WTC11 (cell line): ENCODE data around the gene C15orf39. TPM values are rescaled to one million over a fixed set of nuclear protein-coding genes. Genes with fewer than 3 reads are reported as not detected.

Experiments used
- ATAC-seq: fragments of 200-7000 bp; cut with Tn5 transposase; 2 replicates; pipeline ENCODE4 v1.10.0; 2021; ENCODE audit warnings: mild to moderate bottlenecking, moderate library complexity
- CTCF ChIA-PET: fragments of 300-600 bp; sonication (Branson Sonifier 250); formaldehyde crosslinking; loops from one replicate; lab custom pipeline; 2021; ENCODE audit warnings: antibody characterized with exemption; lab: Charles Lee
- POLR2A ChIA-PET: fragments of 350-600 bp; sonication (Branson Sonifier 250); formaldehyde crosslinking; loops from one replicate; lab custom pipeline; 2021; ENCODE audit warnings: antibody characterized with exemption; lab: Charles Lee
- DNase-seq: peaks from one replicate; pipeline ENCODE4 v3.0.0; 2021; ENCODE audit warnings: low spot score
- H3K27ac Mint-ChIP-seq: 2 replicates; pipeline ENCODE4 v1.8.0; 2021; ENCODE audit warnings: mixed read lengths
- H3K27me3 Mint-ChIP-seq: 2 replicates; pipeline ENCODE4 v1.8.0; 2021; ENCODE audit warnings: low read depth, mild to moderate bottlenecking, moderate library complexity, mixed read lengths
- H3K36me3 Mint-ChIP-seq: 2 replicates; pipeline ENCODE4 v1.8.0; 2021; ENCODE audit warnings: mixed read lengths
- H3K4me1 Mint-ChIP-seq: 2 replicates; pipeline ENCODE4 v1.8.0; 2022; ENCODE audit warnings: mixed read lengths
- H3K4me3 Mint-ChIP-seq: 2 replicates; pipeline ENCODE4 v1.8.0; 2021; ENCODE audit warnings: mild to moderate bottlenecking, moderate library complexity, mixed read lengths
- H3K9me3 Mint-ChIP-seq: 2 replicates; pipeline ENCODE4 v1.8.0; 2021; ENCODE audit warnings: mixed read lengths
- AFF4 ChIP-seq: sonication (generic); formaldehyde crosslinking; IDR thresholded peaks from 2 replicates; pipeline ENCODE4 v1.8.1; 2023; ENCODE audit warnings: mild to moderate bottlenecking, missing genetic modification reagents, borderline replicate concordance
- ATF1 ChIP-seq: sonication (generic); formaldehyde crosslinking; IDR thresholded peaks from 2 replicates; pipeline ENCODE4 v1.8.1; 2023; ENCODE audit warnings: mild to moderate bottlenecking, moderate library complexity, missing genetic modification reagents
- E2F1 ChIP-seq: sonication (generic); formaldehyde crosslinking; IDR thresholded peaks from 2 replicates; pipeline ENCODE4 v1.8.0; 2022; ENCODE audit warnings: mild to moderate bottlenecking, missing genetic modification reagents
- ERG ChIP-seq: fragments of 250-450 bp; sonication (Bioruptor Pico); IDR thresholded peaks from 2 replicates; pipeline ENCODE4 v1.8.0; 2021; ENCODE audit warnings: mild to moderate bottlenecking
- GRHL2 ChIP-seq: fragments of 250-450 bp; sonication (Bioruptor Pico); IDR thresholded peaks from 2 replicates; pipeline ENCODE4 v1.8.0; 2022; ENCODE audit warnings: mild to moderate bottlenecking, moderate library complexity; ENCODE audit not compliant: insufficient replicate concordance, severe bottlenecking
- GTF2I ChIP-seq: fragments of 250-450 bp; sonication (Bioruptor Pico); conservative IDR thresholded peaks from 2 replicates; pipeline ENCODE4 v1.4.0; 2021; ENCODE audit warnings: mild to moderate bottlenecking
- JAZF1 ChIP-seq: fragments of 250-450 bp; sonication (Bioruptor Pico); IDR thresholded peaks from 2 replicates; pipeline ENCODE4 v1.9.0; 2021; ENCODE audit warnings: moderate library complexity, mild to moderate bottlenecking, inconsistent platforms
- MLX ChIP-seq: sonication (generic); formaldehyde crosslinking; IDR thresholded peaks from 2 replicates; pipeline ENCODE4 v1.8.1; 2023; ENCODE audit warnings: mild to moderate bottlenecking, missing genetic modification reagents, moderate library complexity
- PRDM15 ChIP-seq: sonication (generic); formaldehyde crosslinking; IDR thresholded peaks from 2 replicates; pipeline ENCODE4 v1.8.0; 2022; ENCODE audit warnings: missing genetic modification reagents
- SMAD4 ChIP-seq: sonication (generic); formaldehyde crosslinking; IDR thresholded peaks from 2 replicates; pipeline ENCODE4 v1.8.0; 2022; ENCODE audit warnings: mild to moderate bottlenecking, missing genetic modification reagents
- USF1 ChIP-seq: sonication (generic); formaldehyde crosslinking; IDR thresholded peaks from 2 replicates; pipeline ENCODE4 v1.8.0; 2022; ENCODE audit warnings: mild to moderate bottlenecking, missing genetic modification reagents
- ZNF219 ChIP-seq: sonication (generic); formaldehyde crosslinking; IDR thresholded peaks from 2 replicates; pipeline ENCODE4 v1.8.0; 2023; ENCODE audit warnings: missing genetic modification reagents, mild to moderate bottlenecking, borderline replicate concordance
- ZNF512 ChIP-seq: sonication (generic); formaldehyde crosslinking; IDR thresholded peaks from 2 replicates; pipeline ENCODE4 v1.8.1; 2022; ENCODE audit warnings: missing genetic modification reagents, borderline replicate concordance
- ZNF671 ChIP-seq: fragments of 250-450 bp; sonication (Bioruptor Pico); IDR thresholded peaks from 2 replicates; pipeline ENCODE4 v1.8.0; 2021; ENCODE audit warnings: mild to moderate bottlenecking
- total RNA-seq: library from RNA; stranded (reverse); gene quantifications from 3 replicates; pipeline ENCODE4 v1.2.3, GENCODE V29; 2021
- TF ChIP-seq, protein P1 (sequence below): fragments of 250-450 bp; sonication (Bioruptor Pico); IDR thresholded peaks from 2 replicates; pipeline ENCODE4 v1.9.0; 2021; ENCODE audit warnings: mild to moderate bottlenecking
- TF ChIP-seq, protein P2 (sequence below): fragments of 250-450 bp; sonication (Bioruptor Pico); IDR thresholded peaks from 2 replicates; pipeline ENCODE4 v1.9.0; 2021; ENCODE audit warnings: mild to moderate bottlenecking, borderline replicate concordance

Gene C15orf39
- total RNA-seq, 1 experiment from 2014 or later: 52.8 TPM

GRCh38 chr15:75230016-75230343, 28.3 kb downstream of the C15orf39 start (continued):
- TF ChIP-seq E2F1 (no peak), ERG (CRISPR knock-in tag) (no peak), ZNF671 (CRISPR knock-in tag) (no peak), SMAD4 (no peak), AFF4 (CRISPR knock-in tag) (no peak), ATF1 (no peak), USF1 (CRISPR knock-in tag) (no peak), PRDM15 (no peak)
- TF ChIP-seq, protein P1, sequence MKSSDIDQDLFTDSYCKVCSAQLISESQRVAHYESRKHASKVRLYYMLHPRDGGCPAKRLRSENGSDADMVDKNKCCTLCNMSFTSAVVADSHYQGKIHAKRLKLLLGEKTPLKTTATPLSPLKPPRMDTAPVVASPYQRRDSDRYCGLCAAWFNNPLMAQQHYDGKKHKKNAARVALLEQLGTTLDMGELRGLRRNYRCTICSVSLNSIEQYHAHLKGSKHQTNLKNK (CRISPR knock-in tag): no peak
- TF ChIP-seq, all 79 proteins: peak for 0

- ChIA-PET POLR2A (interaction anchor here (0.5 kb wide), 1 partner anchor 14 kb away, joined by 3 read pairs; no protein-coding TSS in a partner anchor), CTCF (interaction anchor here (3.4 kb wide), 1 partner anchor 77 kb away, joined by 17 read pairs; no protein-coding TSS in a partner anchor)
- Mint-ChIP-seq H3K27me3 (peaks cover 29% of the 10 kb centered on the region), H3K4me3 (no peak overlapping the region), H3K4me1 (peaks cover 11% of the 10 kb centered on the region), H3K27ac (no peak overlapping the region), H3K9me3 (no peaks in the 10 kb centered on the region), H3K36me3 (no peaks in the 10 kb centered on the region)
- no peak for TF ChIP-seq GTF2I (CRISPR knock-in tag)
- TF ChIP-seq MLX (CRISPR knock-in tag): no peak
- TF ChIP-seq, protein P2, sequence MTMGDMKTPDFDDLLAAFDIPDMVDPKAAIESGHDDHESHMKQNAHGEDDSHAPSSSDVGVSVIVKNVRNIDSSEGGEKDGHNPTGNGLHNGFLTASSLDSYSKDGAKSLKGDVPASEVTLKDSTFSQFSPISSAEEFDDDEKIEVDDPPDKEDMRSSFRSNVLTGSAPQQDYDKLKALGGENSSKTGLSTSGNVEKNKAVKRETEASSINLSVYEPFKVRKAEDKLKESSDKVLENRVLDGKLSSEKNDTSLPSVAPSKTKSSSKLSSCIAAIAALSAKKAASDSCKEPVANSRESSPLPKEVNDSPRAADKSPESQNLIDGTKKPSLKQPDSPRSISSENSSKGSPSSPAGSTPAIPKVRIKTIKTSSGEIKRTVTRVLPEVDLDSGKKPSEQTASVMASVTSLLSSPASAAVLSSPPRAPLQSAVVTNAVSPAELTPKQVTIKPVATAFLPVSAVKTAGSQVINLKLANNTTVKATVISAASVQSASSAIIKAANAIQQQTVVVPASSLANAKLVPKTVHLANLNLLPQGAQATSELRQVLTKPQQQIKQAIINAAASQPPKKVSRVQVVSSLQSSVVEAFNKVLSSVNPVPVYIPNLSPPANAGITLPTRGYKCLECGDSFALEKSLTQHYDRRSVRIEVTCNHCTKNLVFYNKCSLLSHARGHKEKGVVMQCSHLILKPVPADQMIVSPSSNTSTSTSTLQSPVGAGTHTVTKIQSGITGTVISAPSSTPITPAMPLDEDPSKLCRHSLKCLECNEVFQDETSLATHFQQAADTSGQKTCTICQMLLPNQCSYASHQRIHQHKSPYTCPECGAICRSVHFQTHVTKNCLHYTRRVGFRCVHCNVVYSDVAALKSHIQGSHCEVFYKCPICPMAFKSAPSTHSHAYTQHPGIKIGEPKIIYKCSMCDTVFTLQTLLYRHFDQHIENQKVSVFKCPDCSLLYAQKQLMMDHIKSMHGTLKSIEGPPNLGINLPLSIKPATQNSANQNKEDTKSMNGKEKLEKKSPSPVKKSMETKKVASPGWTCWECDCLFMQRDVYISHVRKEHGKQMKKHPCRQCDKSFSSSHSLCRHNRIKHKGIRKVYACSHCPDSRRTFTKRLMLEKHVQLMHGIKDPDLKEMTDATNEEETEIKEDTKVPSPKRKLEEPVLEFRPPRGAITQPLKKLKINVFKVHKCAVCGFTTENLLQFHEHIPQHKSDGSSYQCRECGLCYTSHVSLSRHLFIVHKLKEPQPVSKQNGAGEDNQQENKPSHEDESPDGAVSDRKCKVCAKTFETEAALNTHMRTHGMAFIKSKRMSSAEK (CRISPR knock-in tag): no peak
- TF ChIP-seq ZNF219 (CRISPR knock-in tag): no peak
- no peak for TF ChIP-seq ZNF512 (CRISPR knock-in tag)
- TF ChIP-seq GRHL2 (CRISPR knock-in tag): no peak
- TF ChIP-seq JAZF1 (CRISPR knock-in tag): no peak
- no peak for TF ChIP-seq ATF1
- ATAC-seq (peak; percentile 59), DNase-seq (no peak)
These were observed 29.1 kb downstream of the C15orf39 start for GRCh38 chr15:75230551-75231371.
